ENCODE results near the gene LDLRAD4. TPM values are rescaled to one million over a fixed set of nuclear protein-coding genes. Genes with fewer than 3 reads are reported as not detected.
A peak's percentile ranks its signal among the peaks of the same experiment; 100 is the strongest.

The LDLRAD4 gene
- total RNA-seq, 1 donor = 0.43 TPM

- no peak overlapping the region for H3K4me3 ChIP-seq (ENCODE audit: low read depth, low read length)
- no peak for DNase-seq (ENCODE audit: low read depth)
- TF ChIP-seq, protein P1, sequence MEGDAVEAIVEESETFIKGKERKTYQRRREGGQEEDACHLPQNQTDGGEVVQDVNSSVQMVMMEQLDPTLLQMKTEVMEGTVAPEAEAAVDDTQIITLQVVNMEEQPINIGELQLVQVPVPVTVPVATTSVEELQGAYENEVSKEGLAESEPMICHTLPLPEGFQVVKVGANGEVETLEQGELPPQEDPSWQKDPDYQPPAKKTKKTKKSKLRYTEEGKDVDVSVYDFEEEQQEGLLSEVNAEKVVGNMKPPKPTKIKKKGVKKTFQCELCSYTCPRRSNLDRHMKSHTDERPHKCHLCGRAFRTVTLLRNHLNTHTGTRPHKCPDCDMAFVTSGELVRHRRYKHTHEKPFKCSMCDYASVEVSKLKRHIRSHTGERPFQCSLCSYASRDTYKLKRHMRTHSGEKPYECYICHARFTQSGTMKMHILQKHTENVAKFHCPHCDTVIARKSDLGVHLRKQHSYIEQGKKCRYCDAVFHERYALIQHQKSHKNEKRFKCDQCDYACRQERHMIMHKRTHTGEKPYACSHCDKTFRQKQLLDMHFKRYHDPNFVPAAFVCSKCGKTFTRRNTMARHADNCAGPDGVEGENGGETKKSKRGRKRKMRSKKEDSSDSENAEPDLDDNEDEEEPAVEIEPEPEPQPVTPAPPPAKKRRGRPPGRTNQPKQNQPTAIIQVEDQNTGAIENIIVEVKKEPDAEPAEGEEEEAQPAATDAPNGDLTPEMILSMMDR (IDR thresholded peaks at IDR 0.05; ENCODE audit: insufficient read depth, low read depth, low read length) = no peak
These were observed 150.8 kb downstream of the LDLRAD4 start for GRCh38 chr18:13369353-13369752.

DNA sequence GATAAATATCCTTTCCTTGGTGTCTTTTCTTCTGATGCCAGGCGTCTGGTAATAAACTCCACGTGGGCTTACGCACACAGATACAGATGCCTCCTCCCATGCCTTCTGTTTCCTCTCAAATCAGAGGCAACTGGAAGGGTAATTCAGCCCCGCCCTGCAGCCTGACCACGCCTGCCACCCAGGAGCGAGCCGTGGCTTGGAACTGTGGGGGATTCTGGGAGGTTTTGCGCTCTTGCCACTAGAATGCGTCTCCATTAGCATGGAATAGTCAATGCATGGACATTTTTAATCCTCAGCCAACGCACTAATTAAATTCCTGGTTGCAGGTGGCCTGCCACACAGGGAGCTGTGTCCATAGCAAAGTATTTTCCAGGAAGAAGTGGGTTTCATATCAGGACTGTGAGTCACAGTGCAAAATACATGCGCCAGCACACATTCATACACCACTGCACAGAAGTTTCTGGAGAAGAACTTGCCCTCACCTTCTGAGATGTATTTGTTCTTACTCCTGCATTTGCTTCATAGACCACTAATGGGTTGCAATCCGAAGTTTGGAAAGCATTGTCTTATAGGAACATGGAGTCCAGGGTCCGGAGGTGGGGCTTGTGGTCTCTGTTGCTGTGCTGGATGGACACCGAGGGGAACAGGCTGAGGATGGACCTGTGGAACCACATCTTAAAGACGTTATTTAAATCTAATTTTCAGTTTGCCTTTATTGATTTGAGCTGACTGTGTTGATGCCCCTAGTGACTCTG is 151.4 kb downstream of the LDLRAD4 start:
- DNase-seq (ENCODE audit: low read depth) = peak; percentile 59
- TF ChIP-seq, protein P1 (IDR thresholded peaks at IDR 0.05; ENCODE audit: insufficient read depth, low read depth, low read length) = no peak
- no peak overlapping the region for H3K4me3 ChIP-seq (ENCODE audit: low read depth, low read length)

DNA sequence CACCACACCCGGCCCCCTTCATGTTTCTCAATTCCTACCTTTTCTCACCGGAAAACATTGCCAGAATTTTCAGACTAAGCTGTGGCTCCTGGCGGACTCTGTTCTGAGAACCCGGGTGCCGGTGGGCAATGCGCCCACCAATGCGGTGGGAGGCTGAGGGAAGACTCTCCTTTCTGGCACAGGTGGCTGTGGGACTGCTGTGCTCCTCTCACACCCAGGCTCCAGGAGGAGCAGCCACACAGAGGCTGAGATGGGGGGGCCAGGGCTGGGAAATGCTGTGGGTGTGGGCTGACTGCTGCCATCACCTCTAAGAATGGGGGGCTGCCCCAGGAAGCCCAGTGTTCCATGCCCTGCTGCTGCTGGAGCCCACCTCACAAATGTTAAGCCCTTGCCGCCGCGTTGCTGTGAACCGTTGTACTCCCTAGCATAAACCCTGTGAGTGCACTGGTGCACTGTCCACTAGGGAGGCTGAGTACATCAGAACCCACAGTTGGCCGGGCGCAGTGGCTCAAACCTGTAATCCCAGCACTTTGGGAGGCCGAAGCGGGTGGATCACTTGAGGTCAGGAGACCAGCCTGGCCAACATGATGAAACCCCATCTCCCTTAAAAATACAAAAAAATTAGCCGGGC is 152.6 kb downstream of the LDLRAD4 start:
- DNase-seq (ENCODE audit: low read depth) = no peak
- TF ChIP-seq, protein P1 (IDR thresholded peaks at IDR 0.05; ENCODE audit: insufficient read depth, low read depth, low read length) = no peak
- H3K4me3 ChIP-seq (ENCODE audit: low read depth, low read length) = no peak overlapping the region

GRCh38 chr18:13371689-13372418 is 153.3 kb downstream of the LDLRAD4 start:
- TF ChIP-seq, protein P1 (IDR thresholded peaks at IDR 0.05; ENCODE audit: insufficient read depth, low read depth, low read length) = no peak
- DNase-seq (ENCODE audit: low read depth) = no peak
- H3K4me3 ChIP-seq (ENCODE audit: low read depth, low read length) = no peak overlapping the region

DNA sequence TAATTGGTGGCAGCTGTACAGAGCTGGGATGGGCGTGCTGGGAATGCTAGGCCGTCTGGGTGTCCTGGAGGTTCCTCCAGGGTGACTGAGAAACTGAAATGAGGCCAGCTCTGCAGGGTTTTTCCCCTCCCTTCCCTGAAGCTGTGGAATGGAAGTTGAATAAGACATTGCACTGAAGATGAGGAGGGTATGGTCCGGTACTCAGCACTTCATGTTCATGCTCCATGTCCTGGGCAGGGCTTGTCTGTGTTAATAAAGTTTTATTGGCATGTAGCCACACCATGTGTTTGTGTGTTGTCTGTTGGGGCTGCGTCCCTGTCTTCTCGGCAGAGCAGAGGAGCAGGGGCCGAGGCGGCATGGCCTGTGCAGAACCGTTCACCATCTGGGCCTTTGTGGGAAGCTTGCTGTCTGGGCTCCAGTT is 154.0 kb downstream of the LDLRAD4 start:
- no peak overlapping the region for H3K4me3 ChIP-seq (ENCODE audit: low read depth, low read length)
- DNase-seq (ENCODE audit: low read depth) = peak; percentile 25
- TF ChIP-seq, protein P1 (IDR thresholded peaks at IDR 0.05; ENCODE audit: insufficient read depth, low read depth, low read length) = no peak

DNA sequence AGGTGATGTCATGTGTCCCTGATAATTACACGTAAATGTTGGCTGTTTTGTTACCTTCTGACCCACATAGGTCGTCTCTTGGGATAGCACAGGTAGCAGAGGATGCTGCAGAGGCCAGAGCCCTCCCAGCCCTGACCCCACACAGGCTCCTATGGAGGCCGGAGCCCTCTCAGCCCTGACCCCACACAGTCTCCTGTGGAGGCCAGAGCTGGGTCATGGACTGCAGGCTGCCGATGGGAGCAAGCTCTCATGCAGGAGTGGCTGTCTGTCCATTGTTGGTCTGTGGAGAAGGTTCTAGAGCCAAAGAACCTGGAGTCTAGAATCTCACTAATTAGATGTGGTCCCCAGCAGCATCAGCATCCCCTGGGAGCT is 155.5 kb downstream of the LDLRAD4 start:
- DNase-seq (ENCODE audit: low read depth) = no peak
- H3K4me3 ChIP-seq (ENCODE audit: low read depth, low read length) = no peak overlapping the region
- TF ChIP-seq, protein P1 (IDR thresholded peaks at IDR 0.05; ENCODE audit: insufficient read depth, low read depth, low read length) = no peak

Measured in fibroblast of villous mesenchyme (primary cell).